Tibial nerve (tissue), 4 donors: ENCODE measurements around the gene VN1R5. TPM values are rescaled to one million over a fixed set of nuclear protein-coding genes. Genes with fewer than 3 reads are reported as not detected.

Experiments
- DNase-seq, 2 donors: peaks; one replicate each; pipeline ENCODE4 v3.0.0-alpha.2; 2019; ENCODE audit warnings: low spot score in 2 of 2
- H3K27ac ChIP-seq, 4 donors: fragments of 200-600 bp; sonication (generic) in 3 of 4; one replicate each; pipeline ENCODE4 v1.5.1; 2017 to 2019; ENCODE audit warnings: mild to moderate bottlenecking in 1 of 4
- H3K27me3 ChIP-seq, 2 donors: fragments of 200-600 bp; sonication (generic) in 1 of 2; one replicate each; pipeline versions ENCODE4 v1.5.1 to v1.6.0; 2017 to 2019
- H3K36me3 ChIP-seq, 3 donors: fragments of 200-600 bp; sonication (generic); one replicate each; pipeline ENCODE4 v1.5.1; 2018 to 2019
- H3K4me1 ChIP-seq, 4 donors: fragments of 200-600 bp; sonication (generic) in 3 of 4; one replicate each; pipeline ENCODE4 v1.5.1; 2017 to 2019
- H3K4me3 ChIP-seq, 4 donors: fragments of 200-600 bp; sonication (generic) in 3 of 4; one replicate each; pipeline ENCODE4 v1.5.1; 2017 to 2019; ENCODE audit warnings: mild to moderate bottlenecking in 1 of 4, moderate library complexity in 1 of 4
- H3K9me3 ChIP-seq, 4 donors: fragments of 200-600 bp; sonication (generic) in 3 of 4; one replicate each; pipeline ENCODE4 v1.5.1; 2017 to 2019
- CTCF ChIP-seq, 5 experiments: fragments of 200-600 bp in 3 of 5; fragments of 450-650 bp in 2 of 5; sonication (generic) in 3 of 5; IDR thresholded peaks; one replicate each; pipeline ENCODE4 v1.5.1; 2016 to 2019; ENCODE audit warnings: antibody characterized with exemption in 5 of 5, mild to moderate bottlenecking in 3 of 5, moderate library complexity in 2 of 5
- EP300 ChIP-seq, 2 donors: sonication (generic); formaldehyde crosslinking; IDR thresholded peaks; one replicate each; pipeline ENCODE4 v1.6.1; 2017; ENCODE audit warnings: antibody characterized with exemption in 2 of 2, mild to moderate bottlenecking in 1 of 2
- POLR2A ChIP-seq, 2 donors: fragments of 450-650 bp; IDR thresholded peaks; one replicate each; pipeline ENCODE4 v1.6.1; 2017; ENCODE audit warnings: antibody characterized with exemption in 2 of 2, mild to moderate bottlenecking in 2 of 2, moderate library complexity in 2 of 2
- WGBS, 2 donors: methylation state at CpG; one replicate each; pipeline ENCODE4 v1.1.5; 2018; 5-methylcytosine and 5-hydroxymethylcytosine counted together
- total RNA-seq, 4 donors: library from RNA; depleted of rRNA; stranded (reverse); fragments of >200 nt; gene quantifications; one replicate each; pipeline ENCODE4 v1.1.0, GENCODE V29; 2016

Gene VN1R5
- total RNA-seq, 4 donors from 2014 or later: not detected

GRCh38 chr1:247270003-247270402, 14.1 kb downstream of the VN1R5 start:
- Histone ChIP-seq H3K27ac (no peak overlapping the region), H3K36me3 (no peaks in the 10 kb centered on the region), H3K4me3 (no peak overlapping the region), H3K9me3 (peaks cover 0 to 53% (median 4%) of the 10 kb centered on the region in 4 donors), H3K4me1 (no peaks in the 10 kb centered on the region), H3K27me3 (no peaks in the 10 kb centered on the region)
- TF ChIP-seq CTCF (IDR thresholded peaks at IDR 0.05): no peak
- TF ChIP-seq POLR2A (IDR thresholded peaks at IDR 0.05): no peak
- TF ChIP-seq EP300 (IDR thresholded peaks at IDR 0.05): no peak
- no peak for DNase-seq
- 63 to 75% methylated on average over 1 of the region's 1 CpG for WGBS, 2 donors

GRCh38 chr1:247273013-247273412, 17.1 kb downstream of the VN1R5 start:
- 62 to 85% methylated on average over 1 of the region's 1 CpG for WGBS, 2 donors
- Histone ChIP-seq H3K9me3 (peaks cover 0 to 35% (median 4%) of the 10 kb centered on the region in 4 donors), H3K4me1 (no peaks in the 10 kb centered on the region), H3K36me3 (no peaks in the 10 kb centered on the region), H3K27me3 (no peaks in the 10 kb centered on the region), H3K4me3 (no peak overlapping the region), H3K27ac (no peak overlapping the region)
- TF ChIP-seq CTCF (IDR thresholded peaks at IDR 0.05) (no peak), POLR2A (IDR thresholded peaks at IDR 0.05) (no peak), EP300 (IDR thresholded peaks at IDR 0.05) (no peak)
- no peak for DNase-seq

GRCh38 chr1:247274605-247275256, 18.9 kb downstream of the VN1R5 start:
- Histone ChIP-seq H3K27me3 (no peaks in the 10 kb centered on the region), H3K36me3 (no peaks in the 10 kb centered on the region), H3K4me1 (no peaks in the 10 kb centered on the region), H3K9me3 (peaks cover 0 to 20% (median 4%) of the 10 kb centered on the region in 4 donors), H3K27ac (no peak overlapping the region), H3K4me3 (no peak overlapping the region)
- TF ChIP-seq CTCF (IDR thresholded peaks at IDR 0.05) (no peak), EP300 (IDR thresholded peaks at IDR 0.05) (no peak)
- 93% methylated on average over 3 of the region's 3 CpGs for WGBS, 2 donors
- DNase-seq: no peak

- Histone ChIP-seq H3K27ac (no peak overlapping the region), H3K4me1 (no peaks in the 10 kb centered on the region), H3K4me3 (no peak overlapping the region), H3K36me3 (no peaks in the 10 kb centered on the region), H3K27me3 (no peaks in the 10 kb centered on the region), H3K9me3 (no peaks in the 10 kb centered on the region)
- no peak for TF ChIP-seq POLR2A (IDR thresholded peaks at IDR 0.05)
- no peak for TF ChIP-seq CTCF (IDR thresholded peaks at IDR 0.05)
- no peak for TF ChIP-seq EP300 (IDR thresholded peaks at IDR 0.05)
- 95 to 97% methylated on average over 2 of the region's 2 CpGs for WGBS, 2 donors
- DNase-seq: no peak
Observed at GRCh38 chr1:247277191-247277590, 21.3 kb downstream of the VN1R5 start.

GRCh38 chr1:247281001-247281574, 25.2 kb downstream of the VN1R5 start:
- H3K27me3 ChIP-seq: no peaks in the 10 kb centered on the region
- WGBS, 2 donors: 35 to 53% methylated on average over 5 of the region's 5 CpGs
- DNase-seq: no peak
- TF ChIP-seq EP300 (IDR thresholded peaks at IDR 0.05) (no peak), POLR2A (IDR thresholded peaks at IDR 0.05) (no peak), CTCF (IDR thresholded peaks at IDR 0.05) (no peak)
- no peaks in the 10 kb centered on the region for H3K4me1 ChIP-seq
- H3K4me3 ChIP-seq: no peak overlapping the region
- H3K27ac ChIP-seq: no peak overlapping the region
- H3K36me3 ChIP-seq: peaks cover 0 to 4% (median 0%) of the 10 kb centered on the region in 3 donors
- peaks cover 0 to 5% (median 0%) of the 10 kb centered on the region in 4 donors for H3K9me3 ChIP-seq
